Left ventricle myocardium inferior (tissue), 1 donor: Measurements from ENCODE around the gene ZNF254. TPM values are rescaled to one million over a fixed set of nuclear protein-coding genes. Genes with fewer than 3 reads are reported as not detected.
A peak's percentile ranks its signal among the peaks of the same experiment; 100 is the strongest.
"Not testable (repeated sequence)": the region's sequence is repeated elsewhere in the genome, so short reads cannot be mapped to it uniquely, and the experiment has no call there.

Experiments
- DNase-seq: peaks from one replicate; pipeline ENCODE4 v3.0.0-alpha.2; 2020
- H3K27ac ChIP-seq: fragments of 200-600 bp; replicated peaks from 2 replicates; pipeline ENCODE4 v1.8.0; 2021
- H3K27me3 ChIP-seq: fragments of 200-600 bp; 2 replicates; pipeline ENCODE4 v1.8.0; 2021; ENCODE audit warnings: low read depth
- H3K36me3 ChIP-seq: fragments of 200-600 bp; 2 replicates; pipeline ENCODE4 v1.8.0; 2021
- H3K4me1 ChIP-seq: fragments of 200-600 bp; 2 replicates; pipeline ENCODE4 v1.8.0; 2021
- H3K4me3 ChIP-seq: fragments of 200-600 bp; 2 replicates; pipeline ENCODE4 v1.8.0; 2021; ENCODE audit warnings: mild to moderate bottlenecking, moderate library complexity
- H3K9me3 ChIP-seq: fragments of 200-600 bp; replicated peaks from 2 replicates; pipeline ENCODE4 v1.8.0; 2021
- intact Hi-C: fragments of 100-400 bp; cut with micrococcal nuclease; formaldehyde crosslinking; loops from one replicate; pipeline ENCODE4 v1.11.0; 2022
- long read RNA-seq: library from polyadenylated mRNA; unstranded; transcript quantifications from one replicate; pipeline ENCODE4 v2.0.0, GENCODE V29; 2021
- total RNA-seq: library from RNA; stranded (reverse); fragmentation: NEBNext Ultra II Directional; extraction: Animal tissue kit (Norgen Biotek cat#: 25700); gene quantifications from one replicate; pipeline ENCODE4 v1.2.1, GENCODE V29; 2021
- TF ChIP-seq, protein P1 (sequence below): fragments of 200-600 bp; IDR thresholded peaks from 2 replicates; pipeline ENCODE4 v1.8.0; 2021; ENCODE audit warnings: antibody characterized with exemption, mild to moderate bottlenecking, borderline replicate concordance
- donor health status: DM: no; HTN: yes; CAD: no; lungs with severe emphysema.

Gene ZNF254
- 8.4 TPM for total RNA-seq
- long read RNA-seq, transcript ZNF254-202 (4 exons, 3,967 nt): major isoform, 10 of 15 reads
- long read RNA-seq, partial matches to known transcripts: 0 of 15 reads
- long read RNA-seq, other reads (novel, unspliced or antisense): 4 of 15 reads

DNA sequence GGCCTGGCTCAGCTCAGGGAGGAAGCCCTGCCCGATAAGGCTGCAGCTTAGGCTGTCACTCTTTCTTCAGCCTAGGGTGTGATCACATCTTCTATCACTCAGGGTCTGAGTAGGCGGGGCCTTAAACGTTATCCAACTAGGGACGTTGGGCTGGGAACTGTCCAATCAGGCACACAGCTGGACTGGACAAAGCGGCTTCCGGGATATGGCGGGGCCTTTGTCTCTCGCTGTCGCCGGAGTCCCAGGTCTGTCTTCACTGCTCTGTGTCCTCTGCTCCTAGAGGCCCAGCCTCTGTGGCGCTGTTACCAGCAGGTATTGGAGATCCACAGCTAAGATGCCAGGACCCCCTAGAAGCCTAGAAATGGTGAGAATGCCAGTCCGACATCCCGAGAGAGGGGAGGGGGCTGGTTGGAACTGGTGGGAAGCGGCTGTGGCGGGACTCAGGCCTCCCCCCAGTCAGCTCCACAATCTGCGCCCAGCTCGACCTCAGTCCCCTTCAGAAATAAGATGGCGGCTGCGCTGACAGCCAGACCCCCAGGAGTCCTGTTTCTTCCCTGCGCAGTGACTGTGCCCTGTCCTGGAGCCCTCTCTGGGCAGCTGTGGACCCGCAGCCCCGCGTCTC lies at the start of gene ZNF254:
TSS of gene ZNF254 (plus strand) at position 214 of the 622 bp plus-strand sequence. CDS start at position 335, 121 bp downstream.
- no peaks in the 10 kb centered on the region for H3K9me3 ChIP-seq
- intact Hi-C loops: no loop called here
- TF ChIP-seq, protein P1, sequence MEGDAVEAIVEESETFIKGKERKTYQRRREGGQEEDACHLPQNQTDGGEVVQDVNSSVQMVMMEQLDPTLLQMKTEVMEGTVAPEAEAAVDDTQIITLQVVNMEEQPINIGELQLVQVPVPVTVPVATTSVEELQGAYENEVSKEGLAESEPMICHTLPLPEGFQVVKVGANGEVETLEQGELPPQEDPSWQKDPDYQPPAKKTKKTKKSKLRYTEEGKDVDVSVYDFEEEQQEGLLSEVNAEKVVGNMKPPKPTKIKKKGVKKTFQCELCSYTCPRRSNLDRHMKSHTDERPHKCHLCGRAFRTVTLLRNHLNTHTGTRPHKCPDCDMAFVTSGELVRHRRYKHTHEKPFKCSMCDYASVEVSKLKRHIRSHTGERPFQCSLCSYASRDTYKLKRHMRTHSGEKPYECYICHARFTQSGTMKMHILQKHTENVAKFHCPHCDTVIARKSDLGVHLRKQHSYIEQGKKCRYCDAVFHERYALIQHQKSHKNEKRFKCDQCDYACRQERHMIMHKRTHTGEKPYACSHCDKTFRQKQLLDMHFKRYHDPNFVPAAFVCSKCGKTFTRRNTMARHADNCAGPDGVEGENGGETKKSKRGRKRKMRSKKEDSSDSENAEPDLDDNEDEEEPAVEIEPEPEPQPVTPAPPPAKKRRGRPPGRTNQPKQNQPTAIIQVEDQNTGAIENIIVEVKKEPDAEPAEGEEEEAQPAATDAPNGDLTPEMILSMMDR: peak; percentile 10

DNA sequence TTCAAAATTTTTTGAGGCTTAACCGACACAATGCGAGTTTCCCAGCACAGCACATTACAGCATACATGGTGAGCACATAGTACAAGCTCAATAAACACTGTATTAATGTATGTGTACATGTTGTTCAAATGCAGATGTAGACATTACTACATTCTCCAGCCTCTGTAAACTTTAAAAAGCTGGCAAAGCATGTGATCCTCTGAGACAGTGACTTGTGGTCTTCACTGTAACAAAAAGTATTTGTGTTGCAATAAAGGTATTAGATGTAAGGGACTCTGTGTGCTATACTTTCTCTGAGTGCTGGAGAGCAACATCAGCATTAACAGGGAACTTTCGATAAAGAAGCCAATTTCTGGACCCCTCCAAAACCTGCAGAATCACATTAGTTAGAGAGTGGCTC lies 46.4 kb upstream of the ZNF254 start:
- H3K27me3 ChIP-seq: no peaks in the 10 kb centered on the region
- intact Hi-C loops: no loop called here
- no peak overlapping the region for H3K27ac ChIP-seq
- H3K9me3 ChIP-seq: no peaks in the 10 kb centered on the region
- peaks cover 38% of the 10 kb centered on the region for H3K36me3 ChIP-seq
- peaks cover 37% of the 10 kb centered on the region for H3K4me1 ChIP-seq
- DNase-seq: no peak
- TF ChIP-seq, protein P1: no peak
- no peak overlapping the region for H3K4me3 ChIP-seq

More for the DNA sequence above, at the start of gene ZNF254:
- Histone ChIP-seq H3K4me1 (peaks cover 26% of the 10 kb centered on the region), H3K36me3 (peaks cover 4% of the 10 kb centered on the region), H3K4me3 (peak within 1 kb of the TSS; percentile 77), H3K27ac (peak within 1 kb of the TSS; percentile 89), H3K27me3 (no peaks in the 10 kb centered on the region)
- DNase-seq: peak; percentile 90

DNA sequence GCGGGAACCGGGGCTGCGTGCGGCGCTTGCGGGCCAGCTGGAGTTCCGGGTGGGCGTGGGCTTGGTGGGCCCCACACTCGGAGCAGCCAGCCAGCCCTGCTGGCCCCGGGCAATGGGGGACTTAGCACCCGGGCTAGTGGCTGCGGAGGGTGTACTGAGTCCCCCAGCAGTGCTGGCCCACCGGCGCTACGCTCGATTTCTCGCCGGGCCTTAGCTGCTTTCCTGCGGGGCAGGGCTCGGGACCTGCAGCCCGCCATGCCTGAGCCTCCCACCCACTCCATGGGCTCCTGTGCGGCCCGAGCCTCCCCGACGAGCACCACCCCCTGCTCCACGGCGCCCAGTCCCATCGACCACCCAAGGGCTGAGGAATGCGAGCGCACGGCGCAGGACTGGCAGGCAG lies 45.7 kb upstream of the ZNF254 start:
- intact Hi-C loops, H3K4me3 ChIP-seq: not testable (repeated sequence)

DNA sequence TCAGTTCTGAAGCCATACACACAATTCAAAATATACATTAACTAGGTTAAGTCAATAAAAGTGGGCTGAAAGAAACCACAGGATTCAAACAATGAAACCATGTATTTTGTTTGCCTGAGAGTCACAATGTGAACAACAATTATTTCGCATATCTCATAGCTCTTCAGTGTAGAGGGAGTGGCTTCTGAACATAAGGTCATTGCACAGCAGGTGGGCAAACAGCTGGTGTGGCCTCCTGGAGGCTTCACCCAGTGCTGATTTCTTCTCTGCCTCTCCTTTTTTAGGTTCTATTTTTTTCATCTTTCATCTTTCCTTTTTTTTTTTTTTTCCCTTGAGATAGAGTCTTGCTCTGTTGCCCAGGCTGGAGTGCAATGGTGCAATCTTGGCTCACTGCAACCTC lies 40.4 kb upstream of the ZNF254 start:
- H3K36me3 ChIP-seq: peaks cover 66% of the 10 kb centered on the region
- DNase-seq: no peak
- peaks cover 5% of the 10 kb centered on the region for H3K4me1 ChIP-seq
- no peaks in the 10 kb centered on the region for H3K27me3 ChIP-seq
- TF ChIP-seq, protein P1: no peak
- no peak overlapping the region for H3K27ac ChIP-seq
- intact Hi-C loops: no loop called here
- H3K9me3 ChIP-seq: no peaks in the 10 kb centered on the region
- no peak overlapping the region for H3K4me3 ChIP-seq

More for the DNA sequence above, 45.7 kb upstream of the ZNF254 start:
- not testable (repeated sequence) for H3K9me3 ChIP-seq, H3K27me3 ChIP-seq, DNase-seq, H3K27ac ChIP-seq
- Histone ChIP-seq H3K36me3 (peaks cover 39% of the 10 kb centered on the region), H3K4me1 (peaks cover 31% of the 10 kb centered on the region)

DNA sequence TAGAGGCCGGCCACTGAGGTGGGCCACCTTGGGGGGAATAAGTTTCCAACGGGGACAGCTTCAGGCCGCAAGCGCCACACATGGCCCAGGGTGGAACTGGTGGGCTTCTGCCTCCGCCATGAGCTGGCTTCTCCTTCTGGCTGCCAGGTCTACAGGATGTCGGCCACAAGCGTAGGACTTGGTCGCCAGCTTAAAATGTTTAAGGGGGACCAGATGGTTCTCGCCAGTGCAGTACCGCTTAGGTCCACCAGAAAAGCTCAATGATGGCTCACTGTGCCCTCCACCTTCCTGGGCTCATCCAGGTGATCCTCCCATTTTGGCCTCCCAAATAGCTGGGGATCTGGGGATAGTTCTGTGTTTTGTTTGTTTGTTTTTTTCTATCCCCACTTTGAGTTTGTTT lies 38.7 kb upstream of the ZNF254 start:
- Histone ChIP-seq H3K36me3 (peaks cover 73% of the 10 kb centered on the region), H3K4me1 (peaks cover 5% of the 10 kb centered on the region), H3K9me3 (no peaks in the 10 kb centered on the region), H3K27me3 (no peaks in the 10 kb centered on the region), H3K4me3 (no peak overlapping the region), H3K27ac (no peak overlapping the region)
- TF ChIP-seq, protein P1: no peak
- DNase-seq: no peak
- intact Hi-C loops: no loop called here

DNA sequence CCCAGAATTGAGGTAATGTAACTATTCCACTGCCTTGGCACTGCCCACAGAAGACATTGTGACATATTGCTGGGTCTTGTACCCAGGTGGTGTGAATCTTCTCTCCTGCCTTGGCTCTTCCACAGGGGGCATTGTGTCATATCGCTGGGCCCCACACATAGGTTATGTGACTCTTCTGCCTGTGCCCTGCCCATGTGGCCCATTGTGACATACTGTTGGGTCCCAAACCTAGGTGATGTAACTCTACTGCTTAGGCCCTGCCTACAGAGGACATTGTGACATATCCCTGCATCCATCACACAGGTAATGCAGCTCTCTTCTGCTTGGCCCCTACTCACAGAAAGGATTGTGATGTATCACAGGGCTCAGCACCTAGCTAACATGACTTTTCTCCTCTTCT lies 37.5 kb upstream of the ZNF254 start:
- H3K4me3 ChIP-seq: no peak overlapping the region
- TF ChIP-seq, protein P1: no peak
- DNase-seq: no peak
- no peaks in the 10 kb centered on the region for H3K9me3 ChIP-seq
- no peaks in the 10 kb centered on the region for H3K27me3 ChIP-seq
- intact Hi-C loops: no loop called here
- H3K36me3 ChIP-seq: peaks cover 82% of the 10 kb centered on the region
- no peak overlapping the region for H3K27ac ChIP-seq
- peaks cover 5% of the 10 kb centered on the region for H3K4me1 ChIP-seq
